KOPT-K1 (cell line): ENCODE data around the gene DCAF7.
A peak's percentile ranks its signal among the peaks of the same experiment; 100 is the strongest.

Source experiments
- H3K27ac ChIP-seq: fragments of 200-600 bp; sonication (generic); 2 replicates; pipeline ENCODE4 v1.5.1; 2016; ENCODE audit warnings: antibody characterized with exemption, mild to moderate bottlenecking, low read depth, low read length; ENCODE audit not compliant: poor library complexity, severe bottlenecking
- H3K36me3 ChIP-seq: fragments of 200-600 bp; sonication (generic); 2 replicates; pipeline ENCODE4 v1.5.1; 2017; ENCODE audit warnings: antibody characterized with exemption, mild to moderate bottlenecking, low read length, moderate library complexity; ENCODE audit not compliant: insufficient read depth
- H3K9me3 ChIP-seq: fragments of 200-600 bp; sonication (generic); 2 replicates; pipeline ENCODE4 v1.5.1; 2017; ENCODE audit warnings: antibody characterized with exemption, low read length, mild to moderate bottlenecking; ENCODE audit not compliant: insufficient read depth, poor library complexity, severe bottlenecking

The DCAF7 gene

GRCh38 chr17:63578769-63579111, 28.5 kb downstream of the DCAF7 start:
- H3K9me3 ChIP-seq = no peaks in the 10 kb centered on the region
- H3K27ac ChIP-seq = no peak overlapping the region
- H3K36me3 ChIP-seq = peaks cover 77% of the 10 kb centered on the region

GRCh38 chr17:63579633-63580032, 29.4 kb downstream of the DCAF7 start:
- no peak overlapping the region for H3K27ac ChIP-seq

GRCh38 chr17:63587770-63588169, 37.5 kb downstream of the DCAF7 start:
- Histone ChIP-seq H3K9me3 (no peaks in the 10 kb centered on the region), H3K27ac (no peak overlapping the region), H3K36me3 (peaks cover 98% of the 10 kb centered on the region)

More at GRCh38 chr17:63579633-63580032, 29.4 kb downstream of the DCAF7 start:
- no peaks in the 10 kb centered on the region for H3K9me3 ChIP-seq
- H3K36me3 ChIP-seq = peaks cover 80% of the 10 kb centered on the region

- Histone ChIP-seq H3K36me3 (peaks cover 98% of the 10 kb centered on the region), H3K27ac (no peak overlapping the region), H3K9me3 (no peaks in the 10 kb centered on the region)
These were observed 38.5 kb downstream of the DCAF7 start for GRCh38 chr17:63588797-63589196.

GRCh38 chr17:63589646-63590045, 39.4 kb downstream of the DCAF7 start:
- no peak overlapping the region for H3K27ac ChIP-seq
- H3K9me3 ChIP-seq = no peaks in the 10 kb centered on the region
- H3K36me3 ChIP-seq = peaks cover 96% of the 10 kb centered on the region

GRCh38 chr17:63592797-63593196, 42.5 kb downstream of the DCAF7 start:
- H3K36me3 ChIP-seq = peaks cover 70% of the 10 kb centered on the region
- H3K27ac ChIP-seq = no peak overlapping the region
- no peaks in the 10 kb centered on the region for H3K9me3 ChIP-seq

- Histone ChIP-seq H3K9me3 (no peaks in the 10 kb centered on the region), H3K36me3 (peaks cover 47% of the 10 kb centered on the region), H3K27ac (no peak overlapping the region)
These were observed 44.9 kb downstream of the DCAF7 start for GRCh38 chr17:63595132-63595531.

GRCh38 chr17:63596856-63597586, 46.7 kb downstream of the DCAF7 start:
- Histone ChIP-seq H3K9me3 (no peaks in the 10 kb centered on the region), H3K27ac (no peak overlapping the region), H3K36me3 (peaks cover 28% of the 10 kb centered on the region)

- Histone ChIP-seq H3K27ac (no peak overlapping the region), H3K9me3 (no peaks in the 10 kb centered on the region), H3K36me3 (peaks cover 17% of the 10 kb centered on the region)
These were observed 48.0 kb downstream of the DCAF7 start for GRCh38 chr17:63598281-63598680.

- H3K27ac ChIP-seq = peak within 1 kb of the TSS; percentile 70
- no peaks in the 10 kb centered on the region for H3K9me3 ChIP-seq
These were observed 50.5 kb downstream of the DCAF7 start, which contains the start of gene TACO1 for GRCh38 chr17:63600569-63601438. TSS of gene TACO1 (plus strand) at chr17:63600895. CDS start at chr17:63601084, 189 bp downstream.

GRCh38 chr17:63601439-63602371, 51.4 kb downstream of the DCAF7 start:
- H3K27ac ChIP-seq = peak overlapping the region; percentile 70
- no peaks in the 10 kb centered on the region for H3K9me3 ChIP-seq
- peaks cover 33% of the 10 kb centered on the region for H3K36me3 ChIP-seq

More at GRCh38 chr17:63600569-63601438, 50.5 kb downstream of the DCAF7 start, which contains the start of gene TACO1:
- H3K36me3 ChIP-seq = peaks cover 24% of the 10 kb centered on the region

- Histone ChIP-seq H3K27ac (no peak overlapping the region), H3K36me3 (peaks cover 61% of the 10 kb centered on the region), H3K9me3 (no peaks in the 10 kb centered on the region)
These were observed 59.7 kb downstream of the DCAF7 start for GRCh38 chr17:63609816-63610573.

- H3K27ac ChIP-seq = no peak overlapping the region
- H3K9me3 ChIP-seq = no peaks in the 10 kb centered on the region
- peaks cover 53% of the 10 kb centered on the region for H3K36me3 ChIP-seq
These were observed 60.6 kb downstream of the DCAF7 start for GRCh38 chr17:63610854-63611253.

- H3K36me3 ChIP-seq = peaks cover 48% of the 10 kb centered on the region
- H3K9me3 ChIP-seq = no peaks in the 10 kb centered on the region
- no peak overlapping the region for H3K27ac ChIP-seq
These were observed 61.1 kb downstream of the DCAF7 start for GRCh38 chr17:63611354-63611753.
